SH-SY5Y (cell line): Measurements from ENCODE around the gene NACC2.

Experiments
- GATA2 ChIP-seq: IDR thresholded peaks from 2 replicates; pipeline ENCODE4 v1.6.1; 2011; ENCODE audit warnings: mild to moderate bottlenecking, low read depth, low read length
- GATA3 ChIP-seq: IDR thresholded peaks from 2 replicates; pipeline ENCODE4 v1.6.1; 2011; ENCODE audit warnings: low read depth, mild to moderate bottlenecking, low read length, moderate library complexity

DNA sequence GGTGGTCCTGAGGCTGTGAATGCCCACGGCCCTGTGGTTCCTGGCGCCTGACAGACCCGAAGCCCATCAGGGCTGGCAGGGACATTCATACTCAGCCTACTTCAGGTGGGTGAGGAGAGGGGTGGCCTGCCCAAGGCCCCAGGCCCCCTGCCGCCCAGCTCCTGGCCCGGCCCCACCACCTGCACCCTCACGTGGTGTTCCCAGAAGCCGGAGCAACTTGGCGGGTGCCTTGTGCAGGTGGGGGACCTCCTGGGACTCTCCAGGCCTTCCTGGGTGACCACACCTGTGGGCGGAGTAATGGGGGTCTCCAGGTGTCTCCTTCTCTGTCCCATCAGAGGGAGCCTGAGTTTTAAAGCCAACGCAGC lies 97.1 kb downstream of the NACC2 start:
- TF ChIP-seq GATA2 (no peak), GATA3 (no peak)
